Spleen (tissue), 7 donors: ENCODE results near the gene PREP.

Source experiments
- POLR2A ChIP-seq, 3 donors: fragments of 450-650 bp; IDR thresholded peaks; one replicate each; pipeline ENCODE4 v1.5.1; 2017; ENCODE audit warnings: antibody characterized with exemption in 3 of 3, mild to moderate bottlenecking in 1 of 3
- POLR2AphosphoS5 ChIP-seq, 3 donors: sonication (generic); formaldehyde crosslinking; IDR thresholded peaks; one replicate each; pipeline ENCODE4 v1.5.1; 2017; ENCODE audit warnings: antibody characterized with exemption in 3 of 3
- TF ChIP-seq, protein P1 (sequence below), 11 experiments: fragments of 200-600 bp in 7 of 11; fragments of 450-650 bp in 4 of 11; sonication (generic) in 4 of 11; IDR thresholded peaks in 8 of 11; conservative IDR thresholded peaks in 3 of 11; 1 replicate in 7 of 11; 2 replicates in 4 of 11; pipeline versions ENCODE4 v1.4.0 to v1.8.0; 2016 to 2021; ENCODE audit warnings: antibody characterized with exemption in 11 of 11, inconsistent platforms in 4 of 11, mild to moderate bottlenecking in 1 of 11
- donor health status: DM: no; HTN: no; CAD: no; lungs with moderate emphysema.
- donor health status: DM: no; HTN: no; CAD: no.
- donor health status: DM: no; HTN: no; CAD: no.

DNA sequence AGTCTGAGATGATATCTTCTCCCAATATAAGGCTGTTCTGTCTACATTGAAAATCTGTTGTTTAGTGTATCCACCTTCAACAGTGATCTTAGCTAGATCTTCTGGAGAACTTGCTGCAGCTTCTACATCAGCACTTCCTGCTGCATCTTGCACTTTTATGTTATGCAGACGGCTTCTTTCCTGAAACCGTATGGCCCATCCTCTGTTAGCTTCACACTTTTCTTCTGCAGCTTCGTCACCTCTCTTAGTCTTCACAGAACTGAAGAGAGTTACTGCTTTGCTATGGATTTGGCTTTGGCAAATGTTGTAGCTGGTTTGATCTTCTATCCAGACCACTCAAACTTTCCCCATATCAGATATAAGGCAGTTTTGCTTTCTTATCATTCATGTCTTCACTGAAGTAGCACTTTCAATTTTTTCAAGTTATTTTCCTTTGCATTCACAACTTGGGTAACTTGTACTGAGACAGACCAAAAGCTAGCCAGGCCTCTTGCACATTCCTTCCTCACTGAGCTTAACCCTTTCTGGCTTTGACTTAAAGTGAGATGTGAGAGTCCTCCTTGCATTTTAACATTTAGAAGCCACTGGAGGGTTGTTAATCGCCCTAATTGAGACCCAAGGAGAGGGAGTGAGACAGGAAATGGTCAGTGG is 110.1 kb downstream of the PREP start:
- TF ChIP-seq POLR2AphosphoS5 (IDR thresholded peaks at IDR 0.05) (no peak), POLR2A (IDR thresholded peaks at IDR 0.05) (no peak)
- TF ChIP-seq, protein P1, sequence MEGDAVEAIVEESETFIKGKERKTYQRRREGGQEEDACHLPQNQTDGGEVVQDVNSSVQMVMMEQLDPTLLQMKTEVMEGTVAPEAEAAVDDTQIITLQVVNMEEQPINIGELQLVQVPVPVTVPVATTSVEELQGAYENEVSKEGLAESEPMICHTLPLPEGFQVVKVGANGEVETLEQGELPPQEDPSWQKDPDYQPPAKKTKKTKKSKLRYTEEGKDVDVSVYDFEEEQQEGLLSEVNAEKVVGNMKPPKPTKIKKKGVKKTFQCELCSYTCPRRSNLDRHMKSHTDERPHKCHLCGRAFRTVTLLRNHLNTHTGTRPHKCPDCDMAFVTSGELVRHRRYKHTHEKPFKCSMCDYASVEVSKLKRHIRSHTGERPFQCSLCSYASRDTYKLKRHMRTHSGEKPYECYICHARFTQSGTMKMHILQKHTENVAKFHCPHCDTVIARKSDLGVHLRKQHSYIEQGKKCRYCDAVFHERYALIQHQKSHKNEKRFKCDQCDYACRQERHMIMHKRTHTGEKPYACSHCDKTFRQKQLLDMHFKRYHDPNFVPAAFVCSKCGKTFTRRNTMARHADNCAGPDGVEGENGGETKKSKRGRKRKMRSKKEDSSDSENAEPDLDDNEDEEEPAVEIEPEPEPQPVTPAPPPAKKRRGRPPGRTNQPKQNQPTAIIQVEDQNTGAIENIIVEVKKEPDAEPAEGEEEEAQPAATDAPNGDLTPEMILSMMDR (IDR thresholded peaks at IDR 0.05 in 8 of 11, conservative IDR thresholded peaks at IDR 0.05 in 3 of 11) = no peak
